Nephron progenitor cell (in vitro differentiated cells): Measurements from ENCODE around the gene SORBS1.

Source experiments
- DNase-seq: peaks from one replicate; pipeline ENCODE4 v3.0.0; 2021
- H3K27ac Mint-ChIP-seq: 2 replicates; pipeline ENCODE4 v1.8.0; 2021; ENCODE audit warnings: mild to moderate bottlenecking, moderate library complexity, mixed read lengths
- H3K27me3 Mint-ChIP-seq: 2 replicates; pipeline ENCODE4 v1.8.0; 2021; ENCODE audit warnings: mild to moderate bottlenecking, low read depth, mixed read lengths; ENCODE audit not compliant: poor library complexity
- H3K36me3 Mint-ChIP-seq: 2 replicates; pipeline ENCODE4 v1.8.0; 2021; ENCODE audit warnings: low read depth, mixed read lengths
- H3K4me1 Mint-ChIP-seq: 2 replicates; pipeline ENCODE4 v1.8.0; 2021; ENCODE audit warnings: mixed read lengths
- H3K4me3 Mint-ChIP-seq: 2 replicates; pipeline ENCODE4 v1.8.0; 2021; ENCODE audit warnings: mild to moderate bottlenecking, moderate library complexity, mixed read lengths
- H3K9me3 Mint-ChIP-seq: 2 replicates; pipeline ENCODE4 v1.8.0; 2021; ENCODE audit warnings: mild to moderate bottlenecking, moderate library complexity, mixed read lengths
- CTCF ChIP-seq: fragments of 200-600 bp; sonication (generic); IDR thresholded peaks from 2 replicates; pipeline ENCODE4 v1.5.0; 2021; ENCODE audit warnings: antibody characterized with exemption

SORBS1 gene

GRCh38 chr10:95480901-95481491, 80.2 kb downstream of the SORBS1 start:
- DNase-seq: no peak
- H3K4me3 Mint-ChIP-seq: no peak overlapping the region
- no peaks in the 10 kb centered on the region for H3K27me3 Mint-ChIP-seq
- H3K36me3 Mint-ChIP-seq: peaks cover 7% of the 10 kb centered on the region
- H3K4me1 Mint-ChIP-seq: peaks cover 54% of the 10 kb centered on the region
- no peak for TF ChIP-seq CTCF
- H3K27ac Mint-ChIP-seq: no peak overlapping the region
- H3K9me3 Mint-ChIP-seq: peaks cover 5% of the 10 kb centered on the region

GRCh38 chr10:95480102-95480900, 80.9 kb downstream of the SORBS1 start:
- no peak for TF ChIP-seq CTCF
- DNase-seq: no peak
- H3K27ac Mint-ChIP-seq: peak overlapping the region; percentile 93
- no peak overlapping the region for H3K4me3 Mint-ChIP-seq
- H3K27me3 Mint-ChIP-seq: no peaks in the 10 kb centered on the region
- peaks cover 7% of the 10 kb centered on the region for H3K36me3 Mint-ChIP-seq
- H3K4me1 Mint-ChIP-seq: peaks cover 60% of the 10 kb centered on the region
- peaks cover 5% of the 10 kb centered on the region for H3K9me3 Mint-ChIP-seq

- H3K36me3 Mint-ChIP-seq: peaks cover 7% of the 10 kb centered on the region
- peaks cover 74% of the 10 kb centered on the region for H3K4me1 Mint-ChIP-seq
- H3K27me3 Mint-ChIP-seq: no peaks in the 10 kb centered on the region
- DNase-seq: no peak
- TF ChIP-seq CTCF: no peak
- no peak overlapping the region for H3K27ac Mint-ChIP-seq
- H3K4me3 Mint-ChIP-seq: no peak overlapping the region
- no peaks in the 10 kb centered on the region for H3K9me3 Mint-ChIP-seq
These were observed 82.2 kb downstream of the SORBS1 start for GRCh38 chr10:95478935-95479334.

- H3K36me3 Mint-ChIP-seq: peaks cover 7% of the 10 kb centered on the region
- H3K4me1 Mint-ChIP-seq: peaks cover 78% of the 10 kb centered on the region
- H3K27ac Mint-ChIP-seq: no peak overlapping the region
- H3K27me3 Mint-ChIP-seq: no peaks in the 10 kb centered on the region
- no peak for TF ChIP-seq CTCF
- DNase-seq: no peak
- no peak overlapping the region for H3K4me3 Mint-ChIP-seq
- H3K9me3 Mint-ChIP-seq: no peaks in the 10 kb centered on the region
These were observed 83.0 kb downstream of the SORBS1 start for GRCh38 chr10:95478185-95478584.

- H3K27me3 Mint-ChIP-seq: no peaks in the 10 kb centered on the region
- H3K36me3 Mint-ChIP-seq: no peaks in the 10 kb centered on the region
- DNase-seq: no peak
- H3K4me1 Mint-ChIP-seq: peaks cover 83% of the 10 kb centered on the region
- H3K27ac Mint-ChIP-seq: peak overlapping the region; percentile 18
- no peak overlapping the region for H3K4me3 Mint-ChIP-seq
- H3K9me3 Mint-ChIP-seq: no peaks in the 10 kb centered on the region
- no peak for TF ChIP-seq CTCF
These were observed 84.0 kb downstream of the SORBS1 start for GRCh38 chr10:95477175-95477520.
